ENCODE data around the gene FCHSD2. TPM values are rescaled to one million over a fixed set of nuclear protein-coding genes. Genes with fewer than 3 reads are reported as not detected.

The FCHSD2 gene
- total and polyA plus RNA-seq, 2 of the 13 experiments (the other 11 are each of a cell fraction or from before 2014, with no cell fraction given) = 20.5 to 24.8 TPM

DNA sequence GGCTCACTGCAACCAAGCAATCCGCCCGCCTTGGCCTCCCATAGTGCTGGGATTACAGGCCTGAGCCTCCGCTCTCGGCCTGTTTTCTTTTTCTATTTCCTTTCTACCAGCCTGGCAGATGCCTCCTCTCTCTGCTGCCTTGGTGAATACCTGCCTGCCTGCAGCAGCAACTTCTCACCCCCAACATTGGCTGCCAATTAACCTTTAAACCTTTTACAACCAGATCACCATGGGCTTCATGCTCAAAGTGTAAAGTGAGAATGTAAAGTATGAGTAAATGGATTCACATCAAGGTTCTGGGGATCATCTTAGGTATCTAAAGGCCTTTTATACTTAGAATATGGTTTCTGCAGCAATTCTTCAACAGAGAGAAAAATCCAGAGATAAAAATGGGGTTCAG is 13.0 kb upstream of the FCHSD2 start:
- in situ Hi-C loops (cut with HindIII; ENCODE audit: extremely low pct_ligation_motif_present, low pct_unique_long_range_greater_than_20kb) = no loop called here
- Histone ChIP-seq H3K9me3 (ENCODE audit: low read length) (no peaks in the 10 kb centered on the region), H3K79me2 (ENCODE audit: insufficient read depth, low read length) (no peaks in the 10 kb centered on the region), H3K4me1 (ENCODE audit: insufficient read depth, low read length) (peaks cover 99% of the 10 kb centered on the region), H3K36me3 (replicated peaks in 1 of 2; ENCODE audit: control insufficient read depth in 1 of 2, insufficient read depth in 2 of 2, low read length in 2 of 2) (no peaks in the 10 kb centered on the region), H3K4me3 (replicated peaks in 1 of 3; ENCODE audit: insufficient read depth in 1 of 3, low read depth in 2 of 3, low read length in 3 of 3) (no peak overlapping the region), H3K27ac (ENCODE audit: extremely low read length, insufficient read depth, low read length) (no peak overlapping the region), H2AFZ (ENCODE audit: low read length) (no peak overlapping the region), H3K4me2 (ENCODE audit: low read depth, low read length) (no peak overlapping the region), H4K20me1 (ENCODE audit: insufficient read depth, low read length) (no peaks in the 10 kb centered on the region), H3K9ac (ENCODE audit: insufficient read depth, low read depth, low read length) (no peak overlapping the region), H3K27me3 (ENCODE audit: control insufficient read depth in 1 of 2, insufficient read depth in 2 of 2, low read length in 2 of 2) (no peaks in the 10 kb centered on the region)
- no peak for DNase-seq (ENCODE audit: low spot score)
- intact Hi-C loops (cut with micrococcal nuclease; ENCODE audit: unreplicated experiment) = no loop called here
- TF ChIP-seq AGO1 (IDR thresholded peaks at IDR 0.05; ENCODE audit: low read depth, low read length, poor library complexity, severe bottlenecking) = no peak
- TF ChIP-seq FOXP1 (IDR thresholded peaks at IDR 0.05) = no peak
- TF ChIP-seq FOXP1 (CRISPR knock-in tag; IDR thresholded peaks at IDR 0.05) = no peak
- TF ChIP-seq SP5 (CRISPR knock-in tag; IDR thresholded peaks at IDR 0.05; ENCODE audit: borderline replicate concordance, low read depth) = no peak
- TF ChIP-seq MTF2 (CRISPR knock-in tag; IDR thresholded peaks at IDR 0.05; ENCODE audit: borderline replicate concordance) = no peak
- TF ChIP-seq, protein P1, sequence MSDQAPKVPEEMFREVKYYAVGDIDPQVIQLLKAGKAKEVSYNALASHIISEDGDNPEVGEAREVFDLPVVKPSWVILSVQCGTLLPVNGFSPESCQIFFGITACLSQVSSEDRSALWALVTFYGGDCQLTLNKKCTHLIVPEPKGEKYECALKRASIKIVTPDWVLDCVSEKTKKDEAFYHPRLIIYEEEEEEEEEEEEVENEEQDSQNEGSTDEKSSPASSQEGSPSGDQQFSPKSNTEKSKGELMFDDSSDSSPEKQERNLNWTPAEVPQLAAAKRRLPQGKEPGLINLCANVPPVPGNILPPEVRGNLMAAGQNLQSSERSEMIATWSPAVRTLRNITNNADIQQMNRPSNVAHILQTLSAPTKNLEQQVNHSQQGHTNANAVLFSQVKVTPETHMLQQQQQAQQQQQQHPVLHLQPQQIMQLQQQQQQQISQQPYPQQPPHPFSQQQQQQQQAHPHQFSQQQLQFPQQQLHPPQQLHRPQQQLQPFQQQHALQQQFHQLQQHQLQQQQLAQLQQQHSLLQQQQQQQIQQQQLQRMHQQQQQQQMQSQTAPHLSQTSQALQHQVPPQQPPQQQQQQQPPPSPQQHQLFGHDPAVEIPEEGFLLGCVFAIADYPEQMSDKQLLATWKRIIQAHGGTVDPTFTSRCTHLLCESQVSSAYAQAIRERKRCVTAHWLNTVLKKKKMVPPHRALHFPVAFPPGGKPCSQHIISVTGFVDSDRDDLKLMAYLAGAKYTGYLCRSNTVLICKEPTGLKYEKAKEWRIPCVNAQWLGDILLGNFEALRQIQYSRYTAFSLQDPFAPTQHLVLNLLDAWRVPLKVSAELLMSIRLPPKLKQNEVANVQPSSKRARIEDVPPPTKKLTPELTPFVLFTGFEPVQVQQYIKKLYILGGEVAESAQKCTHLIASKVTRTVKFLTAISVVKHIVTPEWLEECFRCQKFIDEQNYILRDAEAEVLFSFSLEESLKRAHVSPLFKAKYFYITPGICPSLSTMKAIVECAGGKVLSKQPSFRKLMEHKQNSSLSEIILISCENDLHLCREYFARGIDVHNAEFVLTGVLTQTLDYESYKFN (CRISPR knock-in tag; conservative IDR thresholded peaks at IDR 0.05) = no peak
- TF ChIP-seq SP1 (IDR thresholded peaks at IDR 0.05) = no peak
- TF ChIP-seq SP1 (CRISPR knock-in tag; IDR thresholded peaks at IDR 0.05) = no peak
- TF ChIP-seq, protein P2, sequence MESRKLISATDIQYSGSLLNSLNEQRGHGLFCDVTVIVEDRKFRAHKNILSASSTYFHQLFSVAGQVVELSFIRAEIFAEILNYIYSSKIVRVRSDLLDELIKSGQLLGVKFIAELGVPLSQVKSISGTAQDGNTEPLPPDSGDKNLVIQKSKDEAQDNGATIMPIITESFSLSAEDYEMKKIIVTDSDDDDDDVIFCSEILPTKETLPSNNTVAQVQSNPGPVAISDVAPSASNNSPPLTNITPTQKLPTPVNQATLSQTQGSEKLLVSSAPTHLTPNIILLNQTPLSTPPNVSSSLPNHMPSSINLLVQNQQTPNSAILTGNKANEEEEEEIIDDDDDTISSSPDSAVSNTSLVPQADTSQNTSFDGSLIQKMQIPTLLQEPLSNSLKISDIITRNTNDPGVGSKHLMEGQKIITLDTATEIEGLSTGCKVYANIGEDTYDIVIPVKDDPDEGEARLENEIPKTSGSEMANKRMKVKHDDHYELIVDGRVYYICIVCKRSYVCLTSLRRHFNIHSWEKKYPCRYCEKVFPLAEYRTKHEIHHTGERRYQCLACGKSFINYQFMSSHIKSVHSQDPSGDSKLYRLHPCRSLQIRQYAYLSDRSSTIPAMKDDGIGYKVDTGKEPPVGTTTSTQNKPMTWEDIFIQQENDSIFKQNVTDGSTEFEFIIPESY (CRISPR knock-in tag; IDR thresholded peaks at IDR 0.05) = no peak
- no peak for TF ChIP-seq NFRKB (IDR thresholded peaks at IDR 0.05)
- no peak for TF ChIP-seq ERF (CRISPR knock-in tag; IDR thresholded peaks at IDR 0.05)
- 94% methylated on average over 4 of the region's 4 CpGs for WGBS (ENCODE audit: low lambda C conversion rate)
- no TSS peak for BruUV-seq (replicated peaks)
- no peak for FAIRE-seq
- CTCF ChIA-PET (ENCODE audit: low intra/inter-chr PET ratio, low total read pairs) = no interaction called here
- no peak for ATAC-seq
- POLR2A ChIA-PET = interaction anchor here (4.6 kb wide), 1 partner anchor 7 kb away, joined by 45 read pairs; no protein-coding TSS in a partner anchor
